HEK293 (cell line): ENCODE results near the gene COPS4.

Source experiments
- EGR2 ChIP-seq: fragments of 450-650 bp; formaldehyde crosslinking; IDR thresholded peaks from 2 replicates; pipeline ENCODE4 v1.5.1; 2016; ENCODE audit warnings: low read depth, missing biosample characterization, missing genetic modification characterization
- GFI1B ChIP-seq: fragments of 450-650 bp; formaldehyde crosslinking; IDR thresholded peaks from 2 replicates; pipeline ENCODE4 v1.5.1; 2016; ENCODE audit warnings: missing biosample characterization, missing genetic modification characterization
- GLIS1 ChIP-seq: fragments of 450-650 bp; formaldehyde crosslinking; IDR thresholded peaks from 2 replicates; pipeline ENCODE4 v1.5.1; 2016; ENCODE audit warnings: missing biosample characterization, missing genetic modification characterization
- HOXA7 ChIP-seq: sonication (generic); formaldehyde crosslinking; IDR thresholded peaks from 2 replicates; pipeline ENCODE4 v1.8.1; 2022; ENCODE audit warnings: missing genetic modification reagents, borderline replicate concordance
- HOXD13 ChIP-seq: sonication (generic); formaldehyde crosslinking; IDR thresholded peaks from 2 replicates; pipeline ENCODE4 v1.8.0; 2022; ENCODE audit warnings: missing genetic modification reagents, borderline replicate concordance
- IKZF3 ChIP-seq: fragments of 450-650 bp; IDR thresholded peaks from 2 replicates; pipeline ENCODE4 v1.5.0; 2018; ENCODE audit warnings: missing biosample characterization, mild to moderate bottlenecking, missing genetic modification characterization, moderate library complexity
- KLF10 ChIP-seq: fragments of 450-650 bp; IDR thresholded peaks from 2 replicates; pipeline ENCODE4 v1.5.1; 2018; ENCODE audit warnings: missing biosample characterization, mild to moderate bottlenecking, missing genetic modification characterization
- MZF1 ChIP-seq: fragments of 450-650 bp; formaldehyde crosslinking; IDR thresholded peaks from 2 replicates; pipeline ENCODE4 v1.5.1; 2017; ENCODE audit warnings: missing biosample characterization, missing genetic modification characterization, borderline replicate concordance
- SETDB1 ChIP-seq: IDR thresholded peaks from one replicate; pipeline ENCODE4 v1.6.1; 2017; ENCODE audit warnings: mild to moderate bottlenecking, low read length, moderate library complexity, mixed read lengths; ENCODE audit not compliant: insufficient read length
- ZBTB20 ChIP-seq: fragments of 450-650 bp; formaldehyde crosslinking; IDR thresholded peaks from 2 replicates; pipeline ENCODE4 v1.5.1; 2016; ENCODE audit warnings: missing biosample characterization, missing genetic modification characterization
- ZEB2 ChIP-seq: fragments of 450-650 bp; formaldehyde crosslinking; IDR thresholded peaks from 2 replicates; pipeline ENCODE4 v1.5.1; 2016; ENCODE audit warnings: missing biosample characterization, missing genetic modification characterization
- ZNF23 ChIP-seq: fragments of 450-650 bp; formaldehyde crosslinking; IDR thresholded peaks from 2 replicates; pipeline ENCODE4 v1.5.1; 2016; ENCODE audit warnings: missing biosample characterization, missing genetic modification characterization, borderline replicate concordance
- ZNF394 ChIP-seq: fragments of 450-650 bp; formaldehyde crosslinking; IDR thresholded peaks from 2 replicates; pipeline ENCODE4 v1.5.1; 2016; ENCODE audit warnings: missing biosample characterization, missing genetic modification characterization, mild to moderate bottlenecking, moderate library complexity, borderline replicate concordance
- ZNF416 ChIP-seq: fragments of 450-650 bp; formaldehyde crosslinking; IDR thresholded peaks from 2 replicates; pipeline ENCODE4 v1.5.1; 2016; ENCODE audit warnings: missing biosample characterization, missing genetic modification characterization
- ZNF510 ChIP-seq: fragments of 450-650 bp; formaldehyde crosslinking; IDR thresholded peaks from 2 replicates; pipeline ENCODE4 v1.5.1; 2018; ENCODE audit warnings: mild to moderate bottlenecking, missing genetic modification characterization, missing biosample characterization; ENCODE audit not compliant: insufficient replicate concordance
- ZNF560 ChIP-seq: fragments of 450-650 bp; formaldehyde crosslinking; IDR thresholded peaks from 2 replicates; pipeline ENCODE4 v1.5.1; 2017; ENCODE audit warnings: missing biosample characterization, missing genetic modification characterization, borderline replicate concordance
- ZNF654 ChIP-seq: fragments of 450-650 bp; formaldehyde crosslinking; IDR thresholded peaks from 2 replicates; pipeline ENCODE4 v1.5.1; 2016; ENCODE audit warnings: low read depth, missing biosample characterization, missing genetic modification characterization
- ZNF664 ChIP-seq: fragments of 450-650 bp; formaldehyde crosslinking; IDR thresholded peaks from 2 replicates; pipeline ENCODE4 v1.5.1; 2016; ENCODE audit warnings: missing biosample characterization, missing genetic modification characterization
- ZNF701 ChIP-seq: fragments of 450-650 bp; formaldehyde crosslinking; IDR thresholded peaks from 2 replicates; pipeline ENCODE4 v1.5.1; 2016; ENCODE audit warnings: missing biosample characterization, missing genetic modification characterization
- ZNF707 ChIP-seq: fragments of 450-650 bp; formaldehyde crosslinking; IDR thresholded peaks from 2 replicates; pipeline ENCODE4 v1.5.1; 2016; ENCODE audit warnings: missing biosample characterization, missing genetic modification characterization
- TF ChIP-seq, protein P1 (sequence below): fragments of 450-650 bp; formaldehyde crosslinking; IDR thresholded peaks from 2 replicates; pipeline ENCODE4 v1.5.1; 2016; ENCODE audit warnings: missing biosample characterization, missing genetic modification characterization
- TF ChIP-seq, protein P2 (sequence below): fragments of 450-650 bp; formaldehyde crosslinking; IDR thresholded peaks from 2 replicates; pipeline ENCODE4 v1.5.1; 2017; ENCODE audit warnings: missing biosample characterization, missing genetic modification characterization
- TF ChIP-seq, protein P3 (sequence below): fragments of 450-650 bp; formaldehyde crosslinking; IDR thresholded peaks from 2 replicates; pipeline ENCODE4 v1.5.1; 2017; ENCODE audit warnings: missing biosample characterization, mild to moderate bottlenecking, missing genetic modification characterization, moderate library complexity
- TF ChIP-seq, protein P4 (sequence below): fragments of 450-650 bp; formaldehyde crosslinking; IDR thresholded peaks from 2 replicates; pipeline ENCODE4 v1.5.1; 2016; ENCODE audit warnings: missing biosample characterization, missing genetic modification characterization, borderline replicate concordance
- TF ChIP-seq, protein P5 (sequence below): fragments of 450-650 bp; formaldehyde crosslinking; IDR thresholded peaks from 2 replicates; pipeline ENCODE4 v1.5.1; 2016; ENCODE audit warnings: missing biosample characterization, missing genetic modification characterization, borderline replicate concordance

COPS4 gene

DNA sequence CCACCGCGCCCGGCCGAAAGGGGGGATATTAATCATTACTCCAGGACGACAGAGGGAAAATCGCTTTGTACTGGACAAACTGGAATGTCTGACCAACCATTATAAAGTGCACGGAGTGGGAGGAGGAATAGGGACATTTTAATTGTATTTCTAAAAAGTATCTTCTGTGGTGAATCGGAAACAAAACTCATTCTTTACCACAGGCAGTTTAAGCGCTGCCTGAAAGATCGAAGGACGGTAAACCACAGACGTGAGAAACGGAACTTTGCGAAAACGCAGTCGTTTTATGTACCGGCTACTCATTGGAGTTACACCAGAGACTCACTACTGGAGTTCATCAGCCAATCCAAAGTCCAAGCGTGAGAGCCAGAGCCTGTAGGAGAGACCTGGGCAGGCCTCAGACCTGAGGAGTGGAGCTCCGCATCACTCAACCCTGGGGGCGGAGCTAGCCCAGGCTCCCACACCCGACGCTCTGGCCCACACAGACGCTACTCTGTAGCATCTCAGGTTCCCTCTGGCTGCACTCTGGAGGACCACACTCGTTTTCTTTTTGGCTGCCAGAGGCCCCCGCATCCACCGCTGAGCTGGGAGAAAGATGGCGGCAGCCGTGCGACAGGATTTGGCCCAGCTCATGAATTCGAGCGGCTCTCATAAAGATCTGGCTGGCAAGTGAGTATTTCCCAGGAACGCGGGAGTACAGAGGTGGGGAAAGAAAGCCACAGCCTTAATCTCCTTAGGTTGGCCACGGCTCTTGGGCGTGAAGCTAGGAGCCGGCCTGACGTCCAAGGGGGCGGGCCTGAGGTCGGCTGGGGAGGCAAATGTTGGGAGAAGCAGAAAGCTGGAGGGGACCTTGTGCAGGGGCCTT lies at the start of gene COPS4 (continued):
- TF ChIP-seq, protein P1, sequence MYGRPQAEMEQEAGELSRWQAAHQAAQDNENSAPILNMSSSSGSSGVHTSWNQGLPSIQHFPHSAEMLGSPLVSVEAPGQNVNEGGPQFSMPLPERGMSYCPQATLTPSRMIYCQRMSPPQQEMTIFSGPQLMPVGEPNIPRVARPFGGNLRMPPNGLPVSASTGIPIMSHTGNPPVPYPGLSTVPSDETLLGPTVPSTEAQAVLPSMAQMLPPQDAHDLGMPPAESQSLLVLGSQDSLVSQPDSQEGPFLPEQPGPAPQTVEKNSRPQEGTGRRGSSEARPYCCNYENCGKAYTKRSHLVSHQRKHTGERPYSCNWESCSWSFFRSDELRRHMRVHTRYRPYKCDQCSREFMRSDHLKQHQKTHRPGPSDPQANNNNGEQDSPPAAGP (tag by site-specific recombination), result peak; percentile 64; the same call in 1 of the 2 replicates
- TF ChIP-seq HOXD13 (CRISPR knock-in tag) (peak; percentile 61; the same call in 1 of the 2 replicates), ZNF560 (tag by site-specific recombination) (no peak), ZNF707 (tag by site-specific recombination) (no peak), HOXA7 (no peak), ZNF654 (tag by site-specific recombination) (no peak), ZNF416 (tag by site-specific recombination) (no peak), ZNF23 (no peak), GLIS1 (no peak), ZEB2 (tag by site-specific recombination) (peak; percentile 86), ZNF510 (tag by site-specific recombination) (no peak), IKZF3 (tag by site-specific recombination) (peak; percentile 39; the same call in 1 of the 2 replicates), ZNF664 (tag by site-specific recombination) (peak; percentile 29; the same call in 1 of the 2 replicates), ZNF701 (no peak), KLF10 (tag by site-specific recombination) (peak; percentile 75), GFI1B (tag by site-specific recombination) (no peak), ZNF394 (peak; percentile 64; the same call in 1 of the 2 replicates), MZF1 (tag by site-specific recombination) (no peak), ZBTB20 (tag by site-specific recombination) (0 out of 2 replicates have a peak, but pooled peaks have one; percentile 15), SETDB1 (peak; percentile 94), EGR2 (tag by site-specific recombination) (peak; percentile 76)
- TF ChIP-seq, protein P2, sequence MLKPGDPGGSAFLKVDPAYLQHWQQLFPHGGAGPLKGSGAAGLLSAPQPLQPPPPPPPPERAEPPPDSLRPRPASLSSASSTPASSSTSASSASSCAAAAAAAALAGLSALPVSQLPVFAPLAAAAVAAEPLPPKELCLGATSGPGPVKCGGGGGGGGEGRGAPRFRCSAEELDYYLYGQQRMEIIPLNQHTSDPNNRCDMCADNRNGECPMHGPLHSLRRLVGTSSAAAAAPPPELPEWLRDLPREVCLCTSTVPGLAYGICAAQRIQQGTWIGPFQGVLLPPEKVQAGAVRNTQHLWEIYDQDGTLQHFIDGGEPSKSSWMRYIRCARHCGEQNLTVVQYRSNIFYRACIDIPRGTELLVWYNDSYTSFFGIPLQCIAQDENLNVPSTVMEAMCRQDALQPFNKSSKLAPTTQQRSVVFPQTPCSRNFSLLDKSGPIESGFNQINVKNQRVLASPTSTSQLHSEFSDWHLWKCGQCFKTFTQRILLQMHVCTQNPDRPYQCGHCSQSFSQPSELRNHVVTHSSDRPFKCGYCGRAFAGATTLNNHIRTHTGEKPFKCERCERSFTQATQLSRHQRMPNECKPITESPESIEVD (tag by site-specific recombination), result peak; percentile 65
- TF ChIP-seq, protein P3, sequence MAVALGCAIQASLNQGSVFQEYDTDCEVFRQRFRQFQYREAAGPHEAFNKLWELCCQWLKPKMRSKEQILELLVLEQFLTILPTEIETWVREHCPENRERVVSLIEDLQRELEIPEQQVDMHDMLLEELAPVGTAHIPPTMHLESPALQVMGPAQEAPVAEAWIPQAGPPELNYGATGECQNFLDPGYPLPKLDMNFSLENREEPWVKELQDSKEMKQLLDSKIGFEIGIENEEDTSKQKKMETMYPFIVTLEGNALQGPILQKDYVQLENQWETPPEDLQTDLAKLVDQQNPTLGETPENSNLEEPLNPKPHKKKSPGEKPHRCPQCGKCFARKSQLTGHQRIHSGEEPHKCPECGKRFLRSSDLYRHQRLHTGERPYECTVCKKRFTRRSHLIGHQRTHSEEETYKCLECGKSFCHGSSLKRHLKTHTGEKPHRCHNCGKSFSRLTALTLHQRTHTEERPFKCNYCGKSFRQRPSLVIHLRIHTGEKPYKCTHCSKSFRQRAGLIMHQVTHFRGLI (tag by site-specific recombination), result peak; percentile 85; the same call in 1 of the 2 replicates
- TF ChIP-seq, protein P4, sequence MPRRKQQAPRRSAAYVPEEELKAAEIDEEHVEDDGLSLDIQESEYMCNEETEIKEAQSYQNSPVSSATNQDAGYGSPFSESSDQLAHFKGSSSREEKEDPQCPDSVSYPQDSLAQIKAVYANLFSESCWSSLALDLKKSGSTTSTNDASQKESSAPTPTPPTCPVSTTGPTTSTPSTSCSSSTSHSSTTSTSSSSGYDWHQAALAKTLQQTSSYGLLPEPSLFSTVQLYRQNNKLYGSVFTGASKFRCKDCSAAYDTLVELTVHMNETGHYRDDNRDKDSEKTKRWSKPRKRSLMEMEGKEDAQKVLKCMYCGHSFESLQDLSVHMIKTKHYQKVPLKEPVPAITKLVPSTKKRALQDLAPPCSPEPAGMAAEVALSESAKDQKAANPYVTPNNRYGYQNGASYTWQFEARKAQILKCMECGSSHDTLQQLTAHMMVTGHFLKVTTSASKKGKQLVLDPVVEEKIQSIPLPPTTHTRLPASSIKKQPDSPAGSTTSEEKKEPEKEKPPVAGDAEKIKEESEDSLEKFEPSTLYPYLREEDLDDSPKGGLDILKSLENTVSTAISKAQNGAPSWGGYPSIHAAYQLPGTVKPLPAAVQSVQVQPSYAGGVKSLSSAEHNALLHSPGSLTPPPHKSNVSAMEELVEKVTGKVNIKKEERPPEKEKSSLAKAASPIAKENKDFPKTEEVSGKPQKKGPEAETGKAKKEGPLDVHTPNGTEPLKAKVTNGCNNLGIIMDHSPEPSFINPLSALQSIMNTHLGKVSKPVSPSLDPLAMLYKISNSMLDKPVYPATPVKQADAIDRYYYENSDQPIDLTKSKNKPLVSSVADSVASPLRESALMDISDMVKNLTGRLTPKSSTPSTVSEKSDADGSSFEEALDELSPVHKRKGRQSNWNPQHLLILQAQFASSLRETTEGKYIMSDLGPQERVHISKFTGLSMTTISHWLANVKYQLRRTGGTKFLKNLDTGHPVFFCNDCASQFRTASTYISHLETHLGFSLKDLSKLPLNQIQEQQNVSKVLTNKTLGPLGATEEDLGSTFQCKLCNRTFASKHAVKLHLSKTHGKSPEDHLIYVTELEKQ (tag by site-specific recombination), result peak; percentile 15; the same call in 1 of the 2 replicates
- TF ChIP-seq, protein P5, sequence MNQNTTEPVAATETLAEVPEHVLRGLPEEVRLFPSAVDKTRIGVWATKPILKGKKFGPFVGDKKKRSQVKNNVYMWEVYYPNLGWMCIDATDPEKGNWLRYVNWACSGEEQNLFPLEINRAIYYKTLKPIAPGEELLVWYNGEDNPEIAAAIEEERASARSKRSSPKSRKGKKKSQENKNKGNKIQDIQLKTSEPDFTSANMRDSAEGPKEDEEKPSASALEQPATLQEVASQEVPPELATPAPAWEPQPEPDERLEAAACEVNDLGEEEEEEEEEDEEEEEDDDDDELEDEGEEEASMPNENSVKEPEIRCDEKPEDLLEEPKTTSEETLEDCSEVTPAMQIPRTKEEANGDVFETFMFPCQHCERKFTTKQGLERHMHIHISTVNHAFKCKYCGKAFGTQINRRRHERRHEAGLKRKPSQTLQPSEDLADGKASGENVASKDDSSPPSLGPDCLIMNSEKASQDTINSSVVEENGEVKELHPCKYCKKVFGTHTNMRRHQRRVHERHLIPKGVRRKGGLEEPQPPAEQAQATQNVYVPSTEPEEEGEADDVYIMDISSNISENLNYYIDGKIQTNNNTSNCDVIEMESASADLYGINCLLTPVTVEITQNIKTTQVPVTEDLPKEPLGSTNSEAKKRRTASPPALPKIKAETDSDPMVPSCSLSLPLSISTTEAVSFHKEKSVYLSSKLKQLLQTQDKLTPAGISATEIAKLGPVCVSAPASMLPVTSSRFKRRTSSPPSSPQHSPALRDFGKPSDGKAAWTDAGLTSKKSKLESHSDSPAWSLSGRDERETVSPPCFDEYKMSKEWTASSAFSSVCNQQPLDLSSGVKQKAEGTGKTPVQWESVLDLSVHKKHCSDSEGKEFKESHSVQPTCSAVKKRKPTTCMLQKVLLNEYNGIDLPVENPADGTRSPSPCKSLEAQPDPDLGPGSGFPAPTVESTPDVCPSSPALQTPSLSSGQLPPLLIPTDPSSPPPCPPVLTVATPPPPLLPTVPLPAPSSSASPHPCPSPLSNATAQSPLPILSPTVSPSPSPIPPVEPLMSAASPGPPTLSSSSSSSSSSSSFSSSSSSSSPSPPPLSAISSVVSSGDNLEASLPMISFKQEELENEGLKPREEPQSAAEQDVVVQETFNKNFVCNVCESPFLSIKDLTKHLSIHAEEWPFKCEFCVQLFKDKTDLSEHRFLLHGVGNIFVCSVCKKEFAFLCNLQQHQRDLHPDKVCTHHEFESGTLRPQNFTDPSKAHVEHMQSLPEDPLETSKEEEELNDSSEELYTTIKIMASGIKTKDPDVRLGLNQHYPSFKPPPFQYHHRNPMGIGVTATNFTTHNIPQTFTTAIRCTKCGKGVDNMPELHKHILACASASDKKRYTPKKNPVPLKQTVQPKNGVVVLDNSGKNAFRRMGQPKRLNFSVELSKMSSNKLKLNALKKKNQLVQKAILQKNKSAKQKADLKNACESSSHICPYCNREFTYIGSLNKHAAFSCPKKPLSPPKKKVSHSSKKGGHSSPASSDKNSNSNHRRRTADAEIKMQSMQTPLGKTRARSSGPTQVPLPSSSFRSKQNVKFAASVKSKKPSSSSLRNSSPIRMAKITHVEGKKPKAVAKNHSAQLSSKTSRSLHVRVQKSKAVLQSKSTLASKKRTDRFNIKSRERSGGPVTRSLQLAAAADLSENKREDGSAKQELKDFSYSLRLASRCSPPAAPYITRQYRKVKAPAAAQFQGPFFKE (tag by site-specific recombination), result no peak
